Liver (tissue), 9 donors: ENCODE data around the gene NKX1-1. TPM values are rescaled to one million over a fixed set of nuclear protein-coding genes. Genes with fewer than 3 reads are reported as not detected.

Experiments
- DNase-seq: peaks from one replicate; pipeline ENCODE4 v3.0.0-alpha.2; 2017; ENCODE audit warnings: low spot score
- H3K27ac ChIP-seq, 2 donors: one replicate each; pipeline ENCODE4 v1.7.0; 2013; ENCODE audit warnings: inconsistent platforms in 2 of 2, low read length in 2 of 2, control low read depth in 1 of 2, low read depth in 1 of 2, mild to moderate bottlenecking in 1 of 2
- H3K27me3 ChIP-seq, 4 donors: one replicate each; pipeline versions ENCODE4 v1.6.1 to v1.7.0; 2013; ENCODE audit warnings: low read length in 3 of 4, inconsistent platforms in 1 of 4, mild to moderate bottlenecking in 1 of 4, moderate library complexity in 1 of 4; ENCODE audit not compliant: control insufficient read depth in 4 of 4, insufficient read depth in 4 of 4
- H3K36me3 ChIP-seq, 4 donors: one replicate each; pipeline versions ENCODE4 v1.6.1 to v1.7.0; 2013; ENCODE audit warnings: low read length in 3 of 4, mild to moderate bottlenecking in 3 of 4, low read depth in 1 of 4, moderate library complexity in 1 of 4; ENCODE audit not compliant: control insufficient read depth in 4 of 4, insufficient read depth in 3 of 4
- H3K4me1 ChIP-seq, 4 donors: one replicate each; pipeline versions ENCODE4 v1.6.1 to v1.7.0; 2013; ENCODE audit warnings: low read length in 3 of 4, mild to moderate bottlenecking in 3 of 4, moderate library complexity in 1 of 4; ENCODE audit not compliant: control insufficient read depth in 4 of 4, insufficient read depth in 4 of 4
- H3K4me3 ChIP-seq, 3 donors: one replicate each; pipeline versions ENCODE4 v1.6.1 to v1.7.0; 2013; ENCODE audit warnings: low read length in 3 of 3, control low read depth in 1 of 3, low read depth in 1 of 3, mild to moderate bottlenecking in 1 of 3
- H3K9ac ChIP-seq, 2 donors: one replicate each; pipeline ENCODE4 v1.7.0; 2013; ENCODE audit warnings: low read length in 2 of 2, mild to moderate bottlenecking in 2 of 2, moderate library complexity in 2 of 2, control low read depth in 1 of 2, low read depth in 1 of 2
- H3K9me3 ChIP-seq, 4 donors: one replicate each; pipeline versions ENCODE4 v1.6.1 to v1.7.0; 2013; ENCODE audit warnings: low read length in 3 of 4; ENCODE audit not compliant: control insufficient read depth in 4 of 4
- ATF3 ChIP-seq: IDR thresholded peaks from 2 replicates; pipeline ENCODE4 v1.6.1; 2016; ENCODE audit warnings: antibody characterized with exemption
- CTCF ChIP-seq: fragments of 150-350 bp; IDR thresholded peaks from 2 replicates; pipeline ENCODE4 v1.5.1; 2017; ENCODE audit warnings: improper control_type of control experiment, low read depth, low read length; ENCODE audit not compliant: missing input control
- EGR1 ChIP-seq, 2 donors: IDR thresholded peaks; 2 replicates each; pipeline ENCODE4 v1.6.1; 2016 to 2018; ENCODE audit warnings: antibody characterized with exemption in 2 of 2, low read depth in 2 of 2
- FOXA2 ChIP-seq: IDR thresholded peaks from 2 replicates; pipeline ENCODE4 v1.6.1; 2016; ENCODE audit warnings: antibody characterized with exemption
- GABPA ChIP-seq, 2 donors: IDR thresholded peaks in 1 of 2; conservative IDR thresholded peaks in 1 of 2; 2 replicates each; pipeline ENCODE4 v1.6.1; 2016; ENCODE audit warnings: antibody characterized with exemption in 2 of 2, mild to moderate bottlenecking in 1 of 2, moderate library complexity in 1 of 2
- HNF4A ChIP-seq, 2 donors: conservative IDR thresholded peaks; 2 replicates each; pipeline ENCODE4 v1.6.1; 2016; ENCODE audit warnings: antibody characterized with exemption in 2 of 2, mild to moderate bottlenecking in 2 of 2
- HNF4G ChIP-seq: IDR thresholded peaks from 2 replicates; pipeline ENCODE4 v1.6.1; 2016; ENCODE audit warnings: antibody characterized with exemption
- JUND ChIP-seq, 2 donors: IDR thresholded peaks; 2 replicates each; pipeline ENCODE4 v1.6.1; 2016; ENCODE audit warnings: antibody characterized with exemption in 2 of 2
- MAX ChIP-seq: IDR thresholded peaks from 2 replicates; pipeline ENCODE4 v1.6.1; 2016; ENCODE audit warnings: antibody characterized with exemption
- NR2F2 ChIP-seq: IDR thresholded peaks from 2 replicates; pipeline ENCODE4 v1.6.1; 2016; ENCODE audit warnings: antibody characterized with exemption
- REST ChIP-seq: IDR thresholded peaks from 2 replicates; pipeline ENCODE4 v1.6.1; 2016; ENCODE audit warnings: antibody characterized with exemption, mild to moderate bottlenecking
- RXRA ChIP-seq, 2 donors: IDR thresholded peaks; 2 replicates each; pipeline ENCODE4 v1.6.1; 2017 to 2018; ENCODE audit warnings: antibody characterized with exemption in 2 of 2, mild to moderate bottlenecking in 1 of 2
- SP1 ChIP-seq: IDR thresholded peaks from 2 replicates; pipeline ENCODE4 v1.6.1; 2018; ENCODE audit warnings: antibody characterized with exemption, mild to moderate bottlenecking
- TAF1 ChIP-seq: conservative IDR thresholded peaks from 2 replicates; pipeline ENCODE4 v1.6.1; 2016; ENCODE audit warnings: antibody characterized with exemption, mild to moderate bottlenecking
- YY1 ChIP-seq: IDR thresholded peaks from 2 replicates; pipeline ENCODE4 v1.6.1; 2016; ENCODE audit warnings: antibody characterized with exemption, mild to moderate bottlenecking
- ZBTB33 ChIP-seq: IDR thresholded peaks from 2 replicates; pipeline ENCODE4 v1.6.1; 2016; ENCODE audit warnings: antibody characterized with exemption
- WGBS: extraction: QIAGEN DNeasy Blood & Tissue Kit; methylation state at CpG from one replicate; pipeline ENCODE4 v1.1.7; 2013; 5-methylcytosine and 5-hydroxymethylcytosine counted together
- polyA plus RNA-seq, 2 donors: library from polyadenylated mRNA; stranded (reverse) in 1 of 2; unstranded in 1 of 2; fragments of 200-250 nt in 1 of 2; fragments of >200 nt in 1 of 2; fragmentation: Nextera tagmentation in 1 of 2; extraction: Ambion mirVana in 1 of 2; gene quantifications; one replicate each; pipeline versions ENCODE4 v1.2.1 to v1.2.3, GENCODE V29; 2013 to 2015
- total RNA-seq, 2 donors: library from RNA; depleted of rRNA; stranded (reverse); fragments of >200 nt; gene quantifications; one replicate each; pipeline ENCODE4 v1.2.3, GENCODE V29; 2014
- donor health status: healthy.
- donor health status: healthy.
- donor health status: healthy.
- donor health status: healthy.
- donor health status: healthy.

The NKX1-1 gene
- total and polyA plus RNA-seq, 4 donors = not detected

- Histone ChIP-seq H3K27ac (no peak overlapping the region), H3K4me1 (no peaks in the 10 kb centered on the region), H3K9me3 (no peaks in the 10 kb centered on the region), H3K36me3 (peaks cover 0 to 19% (median 9%) of the 10 kb centered on the region in 4 donors), H3K27me3 (no peaks in the 10 kb centered on the region), H3K4me3 (no peak overlapping the region), H3K9ac (no peak overlapping the region)
- no peak for TF ChIP-seq EGR1 (IDR thresholded peaks at IDR 0.05; ENCODE audit: low read depth in 2 of 2)
- TF ChIP-seq ATF3 = no peak
- no peak for TF ChIP-seq FOXA2
- TF ChIP-seq REST = no peak
- no peak for TF ChIP-seq HNF4A (conservative IDR thresholded peaks at IDR 0.05)
- WGBS = 95% methylated on average over 29 of the region's 29 CpGs
- no peak for DNase-seq
Measured at GRCh38 chr4:1360423-1361283, 45.6 kb downstream of the NKX1-1 start.

- Histone ChIP-seq H3K27ac (no peak overlapping the region), H3K4me3 (no peak overlapping the region), H3K36me3 (peaks cover 0 to 19% (median 9%) of the 10 kb centered on the region in 4 donors), H3K27me3 (no peaks in the 10 kb centered on the region), H3K9me3 (no peaks in the 10 kb centered on the region), H3K9ac (no peak overlapping the region), H3K4me1 (no peaks in the 10 kb centered on the region)
- 95% methylated on average over 16 of the region's 16 CpGs for WGBS
- TF ChIP-seq ZBTB33 (no peak), MAX (no peak), SP1 (no peak), ATF3 (no peak), RXRA (IDR thresholded peaks at IDR 0.05) (no peak), GABPA (IDR thresholded peaks at IDR 0.05 in 1 of 2, conservative IDR thresholded peaks at IDR 0.05 in 1 of 2) (no peak), YY1 (no peak), EGR1 (IDR thresholded peaks at IDR 0.05; ENCODE audit: low read depth in 2 of 2) (no peak), FOXA2 (no peak), TAF1 (no peak), HNF4G (no peak), JUND (IDR thresholded peaks at IDR 0.05) (no peak), REST (no peak), NR2F2 (no peak), HNF4A (conservative IDR thresholded peaks at IDR 0.05) (no peak), CTCF (no peak)
- no peak for DNase-seq
Measured at GRCh38 chr4:1359976-1360375, 46.3 kb downstream of the NKX1-1 start.
